ENCODE measurements around the gene ZNF746. TPM values are rescaled to one million over a fixed set of nuclear protein-coding genes. Genes with fewer than 3 reads are reported as not detected.

ZNF746 gene
- total and polyA plus RNA-seq, 9 of the 15 experiments (the other 6 are each of a cell fraction or from before 2014, with no cell fraction given): 1.7 to 31.6 (median 13.3) TPM

GRCh38 chr7:149494738-149495368, 2.8 kb downstream of the ZNF746 start (continued):
- TF ChIP-seq REST (IDR thresholded peaks at IDR 0.05; ENCODE audit: borderline replicate concordance) (no peak), REST (CRISPR knock-in tag; IDR thresholded peaks at IDR 0.05; ENCODE audit: low read depth) (no peak), CXXC5 (CRISPR knock-in tag; IDR thresholded peaks at IDR 0.05) (peak; percentile 37; the same call in 1 of the 2 replicates), ARID1B (IDR thresholded peaks at IDR 0.05) (peak; percentile 78), ZFP91 (CRISPR knock-in tag; IDR thresholded peaks at IDR 0.05) (no peak), ZNF740 (CRISPR knock-in tag; IDR thresholded peaks at IDR 0.05) (no peak), ZNF740 (tag; IDR thresholded peaks at IDR 0.05) (no peak), ATF3 (IDR thresholded peaks at IDR 0.05) (peak; percentile 71), ATF3 (CRISPR knock-in tag; conservative IDR thresholded peaks at IDR 0.05) (no peak), SAFB (IDR thresholded peaks at IDR 0.05; ENCODE audit: borderline replicate concordance, low read depth, low read length) (no peak), FOXJ3 (CRISPR knock-in tag; IDR thresholded peaks at IDR 0.05) (no peak), CHAMP1 (IDR thresholded peaks at IDR 0.05) (no peak), HCFC1 (IDR thresholded peaks at IDR 0.05; ENCODE audit: low read depth, low read length) (no peak), MCM7 (IDR thresholded peaks at IDR 0.05) (no peak)

Data from K562 (cell line).